Stomach (tissue), 9 donors: ENCODE measurements around the gene GPR152. TPM values are rescaled to one million over a fixed set of nuclear protein-coding genes. Genes with fewer than 3 reads are reported as not detected.
"Not testable (repeated sequence)": the region's sequence is repeated elsewhere in the genome, so short reads cannot be mapped to it uniquely, and the experiment has no call there.

ENCODE experiments used
- DNase-seq, 2 donors: peaks; one replicate each; pipeline versions ENCODE4 v3.0.0 to v3.0.0-alpha.2; 2013 to 2019
- H3K27ac ChIP-seq, 5 donors: fragments of 200-600 bp in 4 of 5; sonication (generic) in 4 of 5; one replicate each; pipeline ENCODE4 v1.5.1; 2013 to 2019; ENCODE audit warnings: mild to moderate bottlenecking in 1 of 5, moderate library complexity in 1 of 5
- H3K27me3 ChIP-seq, 3 donors: fragments of 200-600 bp; sonication (generic); one replicate each; pipeline ENCODE4 v1.5.1; 2017 to 2019; ENCODE audit warnings: mixed run types in 1 of 3
- H3K36me3 ChIP-seq, 4 donors: fragments of 200-600 bp; sonication (generic); 1 replicate in 3 of 4; 2 replicates in 1 of 4; pipeline ENCODE4 v1.5.1; 2016 to 2019
- H3K4me1 ChIP-seq, 4 donors: fragments of 200-600 bp; sonication (generic); one replicate each; pipeline ENCODE4 v1.5.1; 2016 to 2019
- H3K4me3 ChIP-seq, 4 donors: fragments of 200-600 bp; sonication (generic) in 3 of 4; one replicate each; pipeline ENCODE4 v1.5.1; 2016 to 2019; ENCODE audit warnings: mild to moderate bottlenecking in 1 of 4
- H3K9me3 ChIP-seq, 4 donors: fragments of 200-600 bp; sonication (generic); one replicate each; pipeline ENCODE4 v1.5.1; 2016 to 2019
- EP300 ChIP-seq: sonication (generic); formaldehyde crosslinking; IDR thresholded peaks from one replicate; pipeline ENCODE4 v1.6.1; 2017; ENCODE audit warnings: antibody characterized with exemption
- POLR2A ChIP-seq, 4 donors: fragments of 450-650 bp; IDR thresholded peaks; one replicate each; pipeline ENCODE4 v1.6.1; 2016; ENCODE audit warnings: antibody characterized with exemption in 4 of 4, control low read depth in 2 of 4, mild to moderate bottlenecking in 1 of 4, moderate library complexity in 1 of 4
- POLR2AphosphoS5 ChIP-seq, 3 donors: sonication (generic); formaldehyde crosslinking; IDR thresholded peaks; one replicate each; pipeline ENCODE4 v1.6.1; 2016; ENCODE audit warnings: antibody characterized with exemption in 3 of 3
- WGBS, 5 donors: extraction: QIAGEN DNeasy Blood & Tissue Kit in 3 of 5; methylation state at CpG; one replicate each; pipeline versions ENCODE4 v1.1.5 to v1.1.7; 2013 to 2018; 5-methylcytosine and 5-hydroxymethylcytosine counted together
- intact Hi-C: fragments of 100-400 bp; cut with DNase I; formaldehyde crosslinking; loops from one replicate; pipeline ENCODE4 v1.15.1; 2023; ENCODE audit warnings: low total_unique reads
- polyA plus RNA-seq, 3 donors: library from polyadenylated mRNA; stranded (reverse); fragments of 200-250 nt; gene quantifications; one replicate each; pipeline ENCODE4 v1.2.3, GENCODE V29; 2013
- total RNA-seq, 5 donors: library from RNA; depleted of rRNA; stranded (reverse); fragments of >200 nt; gene quantifications; one replicate each; pipeline versions ENCODE4 v1.1.0 to v1.2.3, GENCODE V29; 2014 to 2016
- TF ChIP-seq, protein P1 (sequence below), 7 experiments: fragments of 450-650 bp in 4 of 7; fragments of 200-600 bp in 3 of 7; sonication (generic) in 3 of 7; IDR thresholded peaks; one replicate each; pipeline ENCODE4 v1.5.1; 2016 to 2019; ENCODE audit warnings: antibody characterized with exemption in 7 of 7, control low read depth in 2 of 7, mild to moderate bottlenecking in 1 of 7
- donor health status: healthy with polysubstance abuse.
- donor health status: Bipolar disorder and iron deficiency.
- donor health status: healthy.

Gene GPR152
- total and polyA plus RNA-seq, 8 donors = not detected

- intact Hi-C loops = no loop called here
- Histone ChIP-seq H3K36me3 (peaks cover 0 to 5% (median 2%) of the 10 kb centered on the region in 4 donors), H3K4me1 (peaks cover 37 to 58% (median 55%) of the 10 kb centered on the region in 4 donors), H3K27ac (peak overlapping the region; percentile 85 to 96 (median 92)), H3K9me3 (no peaks in the 10 kb centered on the region), H3K4me3 (peak overlapping the region; percentile 82 to 95 (median 88)), H3K27me3 (no peaks in the 10 kb centered on the region)
- 7 to 24% (median 12%) methylated on average over 5 of the region's 5 CpGs; no CpG with 5 or more reads in 1 of the 5 donors for WGBS, 5 donors
- peak; percentile 83 to 96 for DNase-seq
- TF ChIP-seq EP300 (no peak), POLR2AphosphoS5 (IDR thresholded peaks at IDR 0.05) (peak in 2 of 3 donors; percentile 77 to 83)
Measured at GRCh38 chr11:67468056-67468455, 15.5 kb upstream of the GPR152 start.

- TF ChIP-seq POLR2AphosphoS5 (IDR thresholded peaks at IDR 0.05) (no peak), EP300 (no peak), POLR2A (IDR thresholded peaks at IDR 0.05) (no peak)
- TF ChIP-seq, protein P1, sequence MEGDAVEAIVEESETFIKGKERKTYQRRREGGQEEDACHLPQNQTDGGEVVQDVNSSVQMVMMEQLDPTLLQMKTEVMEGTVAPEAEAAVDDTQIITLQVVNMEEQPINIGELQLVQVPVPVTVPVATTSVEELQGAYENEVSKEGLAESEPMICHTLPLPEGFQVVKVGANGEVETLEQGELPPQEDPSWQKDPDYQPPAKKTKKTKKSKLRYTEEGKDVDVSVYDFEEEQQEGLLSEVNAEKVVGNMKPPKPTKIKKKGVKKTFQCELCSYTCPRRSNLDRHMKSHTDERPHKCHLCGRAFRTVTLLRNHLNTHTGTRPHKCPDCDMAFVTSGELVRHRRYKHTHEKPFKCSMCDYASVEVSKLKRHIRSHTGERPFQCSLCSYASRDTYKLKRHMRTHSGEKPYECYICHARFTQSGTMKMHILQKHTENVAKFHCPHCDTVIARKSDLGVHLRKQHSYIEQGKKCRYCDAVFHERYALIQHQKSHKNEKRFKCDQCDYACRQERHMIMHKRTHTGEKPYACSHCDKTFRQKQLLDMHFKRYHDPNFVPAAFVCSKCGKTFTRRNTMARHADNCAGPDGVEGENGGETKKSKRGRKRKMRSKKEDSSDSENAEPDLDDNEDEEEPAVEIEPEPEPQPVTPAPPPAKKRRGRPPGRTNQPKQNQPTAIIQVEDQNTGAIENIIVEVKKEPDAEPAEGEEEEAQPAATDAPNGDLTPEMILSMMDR (IDR thresholded peaks at IDR 0.05) = no peak
- Histone ChIP-seq H3K27ac (peak overlapping the region; percentile 85 to 96 (median 94)), H3K4me1 (peaks cover 37 to 58% (median 55%) of the 10 kb centered on the region in 4 donors), H3K27me3 (no peaks in the 10 kb centered on the region), H3K36me3 (peaks cover 0 to 5% (median 2%) of the 10 kb centered on the region in 4 donors), H3K4me3 (peak overlapping the region in 3 of 4 donors; percentile 82 to 95 (median 91)), H3K9me3 (no peaks in the 10 kb centered on the region)
- no peak for DNase-seq
- 36 to 57% (median 48%) methylated on average over 10 to 11 of the region's 11 CpGs for WGBS, 5 donors
- intact Hi-C loops = no loop called here
Measured at GRCh38 chr11:67466962-67467771, 14.6 kb upstream of the GPR152 start.

DNA sequence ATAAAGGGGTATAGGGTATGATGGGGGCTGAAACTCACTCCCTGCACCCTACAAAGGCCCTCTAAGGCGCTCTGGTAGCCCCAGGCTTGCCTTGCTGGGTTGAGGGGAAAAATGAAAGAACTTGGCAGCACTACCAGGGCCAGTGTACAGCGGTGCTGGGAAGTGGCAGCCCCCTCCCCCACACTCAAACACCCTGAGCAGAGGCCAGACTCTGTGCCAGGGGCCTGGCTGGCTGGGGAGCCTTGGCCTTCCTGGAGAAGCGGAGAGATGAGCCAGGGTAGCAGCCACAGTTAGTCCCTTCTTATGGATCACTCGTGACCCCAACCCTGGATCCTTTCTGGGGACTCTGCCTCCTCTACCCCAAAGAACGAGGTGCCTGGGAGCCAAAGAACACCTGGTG, 13.8 kb upstream of the GPR152 start:
- WGBS, 5 donors = 60 to 81% (median 72%) methylated on average over 4 to 5 of the region's 5 CpGs
- peaks cover 0 to 5% (median 2%) of the 10 kb centered on the region in 4 donors for H3K36me3 ChIP-seq
- H3K4me1 ChIP-seq = peaks cover 37 to 58% (median 55%) of the 10 kb centered on the region in 4 donors
- no peaks in the 10 kb centered on the region for H3K27me3 ChIP-seq
- TF ChIP-seq, protein P1 (IDR thresholded peaks at IDR 0.05) = no peak
- TF ChIP-seq POLR2AphosphoS5 (IDR thresholded peaks at IDR 0.05) = no peak
- no peak for TF ChIP-seq POLR2A (IDR thresholded peaks at IDR 0.05)
- no peak for TF ChIP-seq EP300
- no peak for DNase-seq
- peak overlapping the region; percentile 90 to 98 (median 95) for H3K27ac ChIP-seq
- no peak overlapping the region for H3K4me3 ChIP-seq
- no peaks in the 10 kb centered on the region for H3K9me3 ChIP-seq
- intact Hi-C loops = no loop called here

DNA sequence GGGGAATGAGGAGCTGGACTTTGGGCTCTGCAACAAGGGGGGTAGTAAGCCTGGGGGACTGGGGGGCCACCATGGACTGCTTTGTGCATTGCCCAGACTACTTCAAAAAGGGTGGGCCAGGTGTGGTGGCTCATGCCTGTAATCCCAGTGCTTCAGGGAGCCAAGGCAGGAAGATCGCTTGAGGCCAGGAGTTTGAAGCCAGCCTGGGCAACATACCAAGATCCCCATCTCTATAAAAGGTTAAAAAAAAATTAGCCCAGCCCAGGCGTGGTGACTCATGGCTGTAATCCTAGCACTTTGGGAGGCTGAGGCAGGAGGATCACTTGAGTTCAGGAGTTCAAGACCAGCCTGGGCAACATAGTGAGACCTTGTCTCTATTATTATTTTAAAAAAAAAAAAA, 13.0 kb upstream of the GPR152 start:
- 40 to 56% (median 45%) methylated on average over 2 of the region's 2 CpGs for WGBS, 5 donors
- Histone ChIP-seq H3K4me3 (peak overlapping the region in 3 of 4 donors; percentile 54 to 64 (median 56)), H3K27ac (peak overlapping the region; percentile 90 to 98 (median 95)), H3K4me1 (peaks cover 37 to 58% (median 55%) of the 10 kb centered on the region in 4 donors)
- intact Hi-C loops, H3K36me3 ChIP-seq, DNase-seq, H3K9me3 ChIP-seq, H3K27me3 ChIP-seq: not testable (repeated sequence)

GRCh38 chr11:67465189-67465510, 12.6 kb upstream of the GPR152 start:
- peak; percentile 51 to 55 for DNase-seq
- Histone ChIP-seq H3K9me3 (no peaks in the 10 kb centered on the region), H3K36me3 (peaks cover 0 to 5% (median 2%) of the 10 kb centered on the region in 4 donors), H3K27ac (peak overlapping the region; percentile 90 to 98 (median 95)), H3K4me1 (peaks cover 37 to 58% (median 55%) of the 10 kb centered on the region in 4 donors), H3K27me3 (no peaks in the 10 kb centered on the region), H3K4me3 (peak overlapping the region; percentile 54 to 69 (median 60))
- intact Hi-C loops = no loop called here
- TF ChIP-seq, protein P1 (IDR thresholded peaks at IDR 0.05) = no peak
- TF ChIP-seq EP300 (no peak), POLR2AphosphoS5 (IDR thresholded peaks at IDR 0.05) (peak in 1 of 3 donors; percentile 54), POLR2A (IDR thresholded peaks at IDR 0.05) (no peak)
- 27 to 45% (median 29%) methylated on average over 3 of the region's 3 CpGs for WGBS, 5 donors
